ENCODE data around the gene COQ8B. TPM values are rescaled to one million over a fixed set of nuclear protein-coding genes. Genes with fewer than 3 reads are reported as not detected.

COQ8B gene
- total RNA-seq, 1 donor from 2014 or later: 20.0 TPM

- Histone ChIP-seq H3K4me3 (ENCODE audit: low read depth, low read length) (no peak overlapping the region), H3K27me3 (ENCODE audit: control insufficient read depth, insufficient read depth, low read length) (no peaks in the 10 kb centered on the region), H3K36me3 (ENCODE audit: control insufficient read depth, insufficient read depth, low read length) (no peaks in the 10 kb centered on the region)
- no peak for DNase-seq (ENCODE audit: low read depth)
- TF ChIP-seq CTCF (IDR thresholded peaks at IDR 0.05; ENCODE audit: insufficient read depth, low read length, poor library complexity, severe bottlenecking): no peak
These were observed 28.1 kb upstream of the COQ8B start for GRCh38 chr19:40744554-40745401.

- H3K36me3 ChIP-seq (ENCODE audit: control insufficient read depth, insufficient read depth, low read length): no peaks in the 10 kb centered on the region
- no peak for TF ChIP-seq CTCF (IDR thresholded peaks at IDR 0.05; ENCODE audit: insufficient read depth, low read length, poor library complexity, severe bottlenecking)
- no peak overlapping the region for H3K4me3 ChIP-seq (ENCODE audit: low read depth, low read length)
- no peaks in the 10 kb centered on the region for H3K27me3 ChIP-seq (ENCODE audit: control insufficient read depth, insufficient read depth, low read length)
- DNase-seq (ENCODE audit: low read depth): no peak
These were observed 27.2 kb upstream of the COQ8B start for GRCh38 chr19:40743926-40744325.

GRCh38 chr19:40742886-40743285, 26.2 kb upstream of the COQ8B start:
- H3K4me3 ChIP-seq (ENCODE audit: low read depth, low read length): no peak overlapping the region
- no peak for TF ChIP-seq CTCF (IDR thresholded peaks at IDR 0.05; ENCODE audit: insufficient read depth, low read length, poor library complexity, severe bottlenecking)
- no peaks in the 10 kb centered on the region for H3K36me3 ChIP-seq (ENCODE audit: control insufficient read depth, insufficient read depth, low read length)
- DNase-seq (ENCODE audit: low read depth): no peak
- no peaks in the 10 kb centered on the region for H3K27me3 ChIP-seq (ENCODE audit: control insufficient read depth, insufficient read depth, low read length)

GRCh38 chr19:40742477-40742876, 25.8 kb upstream of the COQ8B start:
- DNase-seq (ENCODE audit: low read depth): no peak
- no peaks in the 10 kb centered on the region for H3K36me3 ChIP-seq (ENCODE audit: control insufficient read depth, insufficient read depth, low read length)
- H3K27me3 ChIP-seq (ENCODE audit: control insufficient read depth, insufficient read depth, low read length): no peaks in the 10 kb centered on the region
- no peak overlapping the region for H3K4me3 ChIP-seq (ENCODE audit: low read depth, low read length)
- TF ChIP-seq CTCF (IDR thresholded peaks at IDR 0.05; ENCODE audit: insufficient read depth, low read length, poor library complexity, severe bottlenecking): no peak

- TF ChIP-seq CTCF (IDR thresholded peaks at IDR 0.05; ENCODE audit: insufficient read depth, low read length, poor library complexity, severe bottlenecking): no peak
- Histone ChIP-seq H3K36me3 (ENCODE audit: control insufficient read depth, insufficient read depth, low read length) (peaks cover 1% of the 10 kb centered on the region), H3K4me3 (ENCODE audit: low read depth, low read length) (no peak overlapping the region), H3K27me3 (ENCODE audit: control insufficient read depth, insufficient read depth, low read length) (no peaks in the 10 kb centered on the region)
- DNase-seq (ENCODE audit: low read depth): no peak
These were observed 25.1 kb upstream of the COQ8B start for GRCh38 chr19:40741527-40742390.

Measured in kidney epithelial cell (primary cell).